ENCODE measurements around the gene PPIF.

The PPIF gene

GRCh38 chr10:79354615-79355014 lies 7.3 kb downstream of the PPIF start:
- H3K27ac ChIP-seq: no peak overlapping the region
- CTCF ChIA-PET: no interaction called here
- POLR2A ChIA-PET (ENCODE audit: low non-redundant PET): interaction anchor here (0.8 kb wide), 1 partner anchor 9 kb away, joined by 3 read pairs; no protein-coding TSS in a partner anchor
- no peak for DNase-seq (ENCODE audit: low spot score)
- TF ChIP-seq CTCF (conservative IDR thresholded peaks at IDR 0.05; ENCODE audit: low read depth): no peak

GRCh38 chr10:79355420-79356017 lies 8.2 kb downstream of the PPIF start:
- H3K27ac ChIP-seq: no peak overlapping the region
- CTCF ChIA-PET: no interaction called here
- TF ChIP-seq CTCF (conservative IDR thresholded peaks at IDR 0.05; ENCODE audit: low read depth): no peak

GRCh38 chr10:79356104-79356503 lies 8.8 kb downstream of the PPIF start:
- TF ChIP-seq CTCF (conservative IDR thresholded peaks at IDR 0.05; ENCODE audit: low read depth): no peak
- no peak for DNase-seq (ENCODE audit: low spot score)
- H3K27ac ChIP-seq: no peak overlapping the region
- POLR2A ChIA-PET (ENCODE audit: low non-redundant PET): no interaction called here
- CTCF ChIA-PET: no interaction called here

More at GRCh38 chr10:79355420-79356017, 8.2 kb downstream of the PPIF start:
- DNase-seq (ENCODE audit: low spot score): no peak
- POLR2A ChIA-PET (ENCODE audit: low non-redundant PET): no interaction called here

- ChIA-PET CTCF (no interaction called here), POLR2A (ENCODE audit: low non-redundant PET) (no interaction called here)
- TF ChIP-seq CTCF (conservative IDR thresholded peaks at IDR 0.05; ENCODE audit: low read depth): no peak
- DNase-seq (ENCODE audit: low spot score): no peak
- no peak overlapping the region for H3K27ac ChIP-seq
Observed at GRCh38 chr10:79357180-79357579, 9.9 kb downstream of the PPIF start.

- no peak overlapping the region for H3K27ac ChIP-seq
- ChIA-PET POLR2A (ENCODE audit: low non-redundant PET) (interaction anchor here (0.6 kb wide), 1 partner anchor 23 kb away, joined by 3 read pairs; no protein-coding TSS in a partner anchor), CTCF (interaction anchor here (0.9 kb wide), 1 partner anchor 10 kb away, joined by 3 read pairs; no protein-coding TSS in a partner anchor)
- no peak for TF ChIP-seq CTCF (conservative IDR thresholded peaks at IDR 0.05; ENCODE audit: low read depth)
- no peak for DNase-seq (ENCODE audit: low spot score)
Observed at GRCh38 chr10:79358811-79359210, 11.5 kb downstream of the PPIF start.

- no peak for TF ChIP-seq CTCF (conservative IDR thresholded peaks at IDR 0.05; ENCODE audit: low read depth)
Observed at GRCh38 chr10:79359816-79360498, 12.7 kb downstream of the PPIF start.

More at GRCh38 chr10:79359816-79360498, 12.7 kb downstream of the PPIF start:
- no peak for DNase-seq (ENCODE audit: low spot score)
- ChIA-PET POLR2A (ENCODE audit: low non-redundant PET) (no interaction called here), CTCF (interaction anchor here (0.7 to 1.0 kb wide), 2 partner anchors 66 to 1141 kb away, joined by 3 to 4 read pairs; no protein-coding TSS in a partner anchor)
- H3K27ac ChIP-seq: no peak overlapping the region
